NCI-H2227 treated with DMSO at 0.1 percent for 48 hours (cell line): ENCODE data around the gene DGUOK.
A peak's percentile ranks its signal among the peaks of the same experiment; 100 is the strongest.
"Not testable (repeated sequence)": the region's sequence is repeated elsewhere in the genome, so short reads cannot be mapped to it uniquely, and the experiment has no call there.

ENCODE experiments used
- DNase-seq: peaks from one replicate; lab custom pipeline; 2025; lab: John Stamatoyannopoulos, UW

DGUOK gene

GRCh38 chr2:73926493-73927327 lies at the start of gene DGUOK:
Gene DGUOK, plus strand, starts transcription at chr2:73926880. Its CDS starts 31 bp downstream, at chr2:73926911.
- peak; percentile 95 for DNase-seq

- no peak for DNase-seq
Measured at GRCh38 chr2:73877071-73877802, 49.4 kb upstream of the DGUOK start.

DNA sequence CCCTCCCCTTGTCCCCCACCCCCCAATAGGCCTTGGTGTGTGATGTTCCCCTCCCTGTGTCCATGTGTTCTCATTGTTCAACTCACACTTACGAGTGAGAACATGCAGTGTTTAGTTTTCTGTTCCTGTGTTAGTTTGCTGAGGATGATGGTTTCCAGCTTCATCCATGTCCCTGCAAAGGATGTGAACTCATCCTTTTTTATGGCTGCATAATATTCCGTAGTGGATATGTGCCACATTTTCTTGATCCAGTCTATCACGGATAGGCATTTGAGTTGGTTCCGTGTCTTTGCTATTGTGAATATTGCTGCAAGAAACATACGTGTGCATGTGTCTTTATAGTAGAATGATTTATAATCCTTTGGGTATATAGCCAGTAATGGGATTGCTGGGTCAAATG lies 48.7 kb upstream of the DGUOK start:
- DNase-seq: not testable (repeated sequence)

- DNase-seq: no peak
Measured at GRCh38 chr2:73885406-73885805, 41.3 kb upstream of the DGUOK start.

- no peak for DNase-seq
Measured at GRCh38 chr2:73886357-73886756, 40.3 kb upstream of the DGUOK start.

DNA sequence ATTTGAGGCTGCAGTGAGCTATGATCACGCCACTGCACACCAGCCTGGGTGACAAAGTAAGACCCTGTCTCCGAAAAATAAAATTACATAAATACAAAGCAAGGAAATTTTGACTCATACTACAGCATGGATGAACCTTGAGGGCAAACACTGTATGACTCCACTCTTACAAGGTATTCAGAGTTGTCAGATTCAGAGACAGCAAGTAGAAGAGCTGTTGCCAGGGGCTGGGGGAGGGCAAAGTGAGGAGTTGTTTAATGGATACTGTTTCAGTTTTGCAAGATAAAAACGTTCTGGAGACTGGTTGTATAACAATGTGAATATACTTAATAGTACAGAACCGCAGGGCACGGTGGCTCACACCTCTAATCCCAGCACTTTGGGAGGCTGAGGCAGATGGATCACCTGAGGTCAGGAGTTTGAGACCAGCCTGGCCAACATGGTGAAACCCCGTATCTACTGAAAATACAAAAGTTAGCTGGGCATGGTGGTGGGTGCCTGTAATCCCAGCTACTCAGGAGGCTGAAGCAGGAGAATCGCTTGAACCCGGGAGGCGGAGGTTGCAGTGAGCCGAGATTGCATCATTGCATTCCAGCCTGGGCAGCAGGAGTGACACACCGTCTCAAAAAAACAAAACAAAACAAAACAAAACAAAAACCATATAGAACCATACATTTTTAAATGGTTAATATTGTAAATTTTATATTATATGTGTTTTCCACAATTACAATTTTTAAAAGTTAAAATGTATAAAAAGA lies 38.9 kb upstream of the DGUOK start:
- DNase-seq: not testable (repeated sequence)

DNA sequence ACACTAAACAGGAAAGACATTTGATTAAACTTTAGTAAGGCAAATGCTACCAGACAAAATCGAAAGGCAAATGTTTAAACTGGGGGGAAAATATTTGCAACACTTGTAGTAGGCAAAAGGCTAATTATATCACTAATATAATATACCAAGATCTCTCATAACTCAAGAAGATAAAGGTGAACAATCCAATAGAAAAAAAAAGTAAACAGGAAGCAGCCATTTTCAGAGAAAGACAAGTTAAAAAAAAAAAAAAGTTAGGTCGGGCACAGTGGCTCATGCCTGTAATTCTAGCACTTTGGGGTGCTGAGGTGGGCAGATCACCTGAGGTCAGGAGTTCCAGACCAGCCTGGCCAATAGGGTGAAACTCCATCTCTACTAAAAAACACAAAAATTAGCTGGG lies 38.3 kb upstream of the DGUOK start:
- DNase-seq: no peak

DNA sequence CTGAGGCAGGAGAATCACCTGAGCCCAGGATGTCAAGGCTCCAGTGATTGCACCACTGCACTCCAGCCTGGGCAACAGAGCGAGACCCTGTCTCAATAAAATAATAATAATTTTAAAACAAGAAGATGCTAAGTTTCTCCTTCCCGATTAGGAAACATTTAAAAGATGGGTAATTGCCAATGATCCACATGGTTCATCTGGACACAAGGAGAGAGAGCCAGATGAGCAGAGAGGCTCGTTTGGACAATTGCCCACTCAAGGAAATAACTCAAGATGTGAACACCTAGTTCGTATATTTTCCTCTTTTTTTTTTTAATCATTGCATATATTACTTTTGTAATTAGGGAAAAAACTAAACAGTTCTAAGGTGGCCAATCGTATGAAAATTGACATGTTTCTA lies 37.5 kb upstream of the DGUOK start:
- no peak for DNase-seq

DNA sequence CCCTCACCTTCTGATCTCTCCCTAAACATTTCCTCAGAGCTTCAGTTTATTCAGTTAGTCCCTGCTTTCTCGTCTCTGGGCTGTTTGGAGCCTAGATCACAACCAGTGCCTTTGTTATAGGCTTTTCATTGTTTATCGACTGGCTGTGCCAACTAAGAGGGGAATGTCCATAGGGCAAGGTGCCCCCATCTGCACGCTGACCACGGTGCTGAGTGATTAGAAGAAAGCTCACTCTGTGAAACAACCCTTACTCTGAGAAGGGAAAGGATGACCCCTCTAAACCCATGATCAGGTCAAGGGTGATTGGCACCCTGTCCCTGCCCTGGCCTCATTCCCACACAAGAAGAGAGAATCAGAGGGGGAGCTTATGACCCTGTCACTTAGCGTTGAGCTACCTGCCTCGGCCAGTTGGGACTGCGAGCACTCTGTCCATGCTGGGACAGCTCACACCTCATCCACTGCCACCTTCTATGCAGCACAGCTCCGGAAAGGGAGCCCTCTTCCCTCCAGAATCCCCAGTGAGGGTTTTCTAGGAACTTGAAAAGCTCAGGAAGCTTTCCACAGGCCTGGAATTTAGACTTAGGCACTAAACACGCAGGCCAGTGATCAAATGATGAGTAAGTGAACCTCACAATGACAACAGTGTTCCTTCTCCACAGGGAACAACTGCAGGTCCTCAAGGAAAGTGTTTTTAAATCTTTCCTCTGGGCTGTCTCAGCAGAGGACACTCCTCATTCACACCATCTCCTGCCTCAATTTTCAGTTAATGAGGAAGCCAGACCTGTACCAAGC lies 36.2 kb upstream of the DGUOK start:
- no peak for DNase-seq

- no peak for DNase-seq
Measured at GRCh38 chr2:73891276-73891901, 35.3 kb upstream of the DGUOK start.

DNA sequence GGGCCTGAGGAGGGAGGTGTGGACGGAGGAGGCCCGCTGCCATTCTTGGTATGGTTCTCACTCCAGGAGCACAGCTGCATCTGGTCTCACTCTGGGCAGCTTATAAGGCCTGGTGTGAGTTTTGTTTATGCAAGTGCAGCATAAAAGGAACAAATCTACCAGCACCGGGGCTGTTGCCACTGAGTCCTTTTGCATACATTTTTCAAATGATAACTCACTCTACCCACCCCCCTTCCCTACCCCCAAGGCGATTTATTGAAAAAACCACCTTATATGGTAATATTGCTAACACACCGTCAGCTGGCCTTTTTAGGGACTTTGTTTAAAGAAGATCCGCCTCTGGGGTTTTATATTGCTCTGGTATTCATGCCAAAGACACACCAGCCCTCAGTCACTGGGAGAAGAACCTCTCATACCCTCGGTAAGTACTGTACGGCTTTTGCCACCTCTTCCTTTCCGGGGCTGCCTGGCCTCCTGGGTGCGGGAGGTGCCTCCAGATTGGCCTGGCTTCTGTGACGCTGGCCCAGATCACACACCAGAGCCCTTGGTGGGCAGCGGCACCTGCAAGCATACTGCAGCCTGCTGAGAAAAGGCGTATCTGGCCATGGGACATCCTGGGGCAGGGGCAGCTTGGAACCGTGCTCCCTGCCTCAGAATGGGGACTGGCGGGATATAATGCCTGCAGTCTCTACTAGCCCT lies 33.9 kb upstream of the DGUOK start, which contains the start of gene ACTG2:
Gene ACTG2, plus strand, starts transcription at position 378 of the 699 bp plus-strand sequence. CDS start 8,304 bp downstream, outside the sequence.
- DNase-seq: no peak

GRCh38 chr2:73893764-73894474 lies 32.8 kb upstream of the DGUOK start:
- DNase-seq: no peak

DNA sequence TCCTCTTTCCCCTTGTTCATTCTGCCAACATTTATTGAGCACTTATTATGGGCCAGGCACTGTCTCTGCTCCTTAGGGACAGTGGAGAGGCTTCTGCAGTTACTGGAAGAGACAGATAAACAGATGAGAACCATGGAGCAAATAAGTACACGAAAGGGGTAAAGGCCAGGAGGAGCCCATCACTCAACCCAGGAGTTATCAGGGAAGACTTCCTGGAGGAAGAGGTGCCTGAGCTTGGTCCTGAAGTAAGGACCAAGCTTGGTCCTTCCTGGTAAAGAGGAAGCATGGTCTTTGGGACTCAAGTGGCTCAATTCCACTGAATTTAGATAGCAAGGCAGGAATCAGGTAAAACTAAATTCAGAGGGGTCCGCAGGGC lies 32.2 kb upstream of the DGUOK start:
- DNase-seq: no peak

GRCh38 chr2:73894877-73895276 lies 31.8 kb upstream of the DGUOK start:
- DNase-seq: no peak

DNA sequence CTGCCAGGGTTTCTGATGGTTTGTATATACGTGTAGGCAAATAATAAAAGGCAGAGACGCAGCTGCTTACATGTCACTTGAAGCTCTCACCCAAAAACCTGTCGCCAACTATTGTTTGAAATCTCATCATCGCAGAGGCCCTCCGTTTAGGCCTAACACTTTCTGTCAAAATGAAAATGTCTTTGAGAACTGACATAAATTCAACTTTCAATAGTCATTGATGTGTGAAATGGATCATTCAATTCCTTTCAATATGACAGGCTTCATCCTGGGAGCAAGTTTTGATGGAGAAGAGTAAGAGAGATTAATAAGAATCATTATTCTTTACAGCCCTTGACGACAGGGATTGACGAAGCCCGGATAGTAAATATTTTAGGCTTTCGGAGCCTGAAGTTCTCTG lies 31.2 kb upstream of the DGUOK start:
- no peak for DNase-seq

DNA sequence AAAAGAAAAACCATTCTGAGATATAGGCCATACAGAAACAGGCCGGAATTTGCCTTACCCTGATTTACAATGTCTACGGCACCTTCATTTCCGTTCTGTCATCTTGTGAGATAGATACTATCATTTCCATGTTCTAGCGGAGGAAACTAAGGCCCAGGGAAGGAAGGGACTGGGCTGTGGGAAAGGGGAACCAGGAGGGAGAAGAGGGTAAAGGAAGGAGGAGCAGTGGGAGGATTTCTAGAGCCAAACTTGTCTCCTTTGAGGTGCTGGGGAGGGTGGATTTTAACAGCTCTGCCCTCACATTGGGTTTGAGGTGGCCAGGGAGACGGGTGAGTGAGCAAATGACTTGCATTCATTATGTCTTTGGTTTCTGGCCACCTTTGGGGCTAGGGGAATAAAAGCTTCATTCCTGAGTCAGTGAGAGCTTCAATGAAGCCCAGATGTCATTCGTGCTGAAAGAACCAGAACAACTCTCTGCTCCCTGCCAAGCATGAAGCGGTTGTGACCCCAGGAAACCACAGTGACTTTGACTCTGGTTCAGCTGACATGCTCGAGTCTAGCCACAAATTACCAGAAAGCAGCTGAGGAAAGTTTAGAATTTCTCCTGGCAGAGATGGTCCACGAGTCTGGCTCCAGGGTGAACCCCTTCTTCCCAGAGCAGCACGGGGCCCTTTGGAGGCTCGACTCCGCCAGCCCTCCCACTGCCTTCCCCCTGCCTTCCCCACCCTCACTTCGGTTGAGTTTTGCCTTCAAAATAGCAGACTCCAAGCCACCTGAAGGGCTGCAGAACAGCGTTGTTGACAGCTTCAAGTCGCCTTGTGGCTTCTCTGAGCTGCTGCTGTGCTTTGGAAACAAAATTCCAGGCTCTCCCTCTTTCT lies 30.1 kb upstream of the DGUOK start:
- DNase-seq: no peak

DNA sequence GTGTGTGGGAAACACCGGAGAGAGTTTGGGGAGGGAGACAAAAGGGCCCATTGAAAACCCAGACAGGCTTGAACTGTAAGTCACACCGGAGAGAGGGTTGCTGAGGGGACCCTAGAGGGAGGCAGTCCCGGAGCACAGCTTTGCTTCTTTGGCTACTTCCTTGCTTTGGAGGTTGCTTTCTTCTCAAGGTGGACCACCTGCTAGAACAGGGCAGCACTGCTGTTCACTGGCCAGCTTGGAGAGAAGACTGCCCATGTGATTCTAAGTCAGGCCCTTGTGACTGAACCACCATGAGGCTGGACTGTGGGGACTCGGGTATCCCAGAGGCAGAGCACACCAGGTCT lies 29.5 kb upstream of the DGUOK start:
- no peak for DNase-seq

DNA sequence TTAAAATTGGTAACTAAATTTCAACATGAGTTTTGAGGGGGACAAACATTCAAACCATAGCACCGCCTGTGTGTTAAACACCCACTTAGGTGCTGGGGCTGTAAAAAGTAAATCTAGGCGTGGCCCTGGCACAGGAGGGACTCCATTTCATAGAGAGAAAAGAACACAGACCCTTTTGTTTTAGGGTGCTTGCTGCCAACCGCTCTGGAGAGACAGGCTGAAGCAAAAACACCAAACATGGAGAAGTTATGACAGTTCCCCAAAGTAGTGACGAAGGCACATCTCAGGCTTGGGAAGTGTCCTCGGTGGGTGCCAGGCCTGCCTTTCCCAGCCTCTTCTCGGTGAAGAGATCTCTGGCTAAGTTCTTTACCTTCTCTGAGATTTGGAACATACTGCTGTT lies 28.7 kb upstream of the DGUOK start:
- DNase-seq: no peak

GRCh38 chr2:73899801-73900336 lies 26.8 kb upstream of the DGUOK start:
- no peak for DNase-seq
